ENCODE data around the gene RGS2.

RGS2 gene

GRCh38 chr1:192793983-192794767 is 14.7 kb upstream of the RGS2 start:
- Histone ChIP-seq H3K23ac (ENCODE audit: low read length) (no peak overlapping the region), H2BK120ac (ENCODE audit: insufficient read depth, low read length, poor library complexity) (no peak overlapping the region), H3K9me3 (ENCODE audit: insufficient read depth, low read depth, low read length) (no peaks in the 10 kb centered on the region), H2AFZ (ENCODE audit: insufficient read depth, low read length, poor library complexity) (no peak overlapping the region), H4K12ac (ENCODE audit: low read depth, low read length) (no peak overlapping the region), H3K4me2 (ENCODE audit: low read length) (no peak overlapping the region), H4K8ac (ENCODE audit: low read depth, low read length) (no peak overlapping the region), H3K27me3 (ENCODE audit: insufficient read depth, low read length) (no peaks in the 10 kb centered on the region), H3K18ac (ENCODE audit: low read length) (no peak overlapping the region), H3K4me1 (ENCODE audit: control insufficient read depth in 1 of 2, insufficient read depth in 2 of 2, low read length in 2 of 2) (no peaks in the 10 kb centered on the region), H3K4ac (ENCODE audit: low read depth, low read length) (no peak overlapping the region), H2AK5ac (ENCODE audit: low read length) (no peak overlapping the region), H3K9ac (ENCODE audit: low read length) (no peak overlapping the region), H3K36me3 (ENCODE audit: control insufficient read depth in 1 of 2, insufficient read depth in 2 of 2, low read length in 2 of 2) (no peaks in the 10 kb centered on the region), H3K79me2 (ENCODE audit: control insufficient read depth, insufficient read depth, low read length, poor library complexity) (no peaks in the 10 kb centered on the region), H3K14ac (ENCODE audit: low read length) (no peak overlapping the region), H4K91ac (ENCODE audit: low read depth, low read length) (no peak overlapping the region), H3K79me1 (ENCODE audit: low read length) (no peaks in the 10 kb centered on the region), H3K4me3 (ENCODE audit: low read depth, low read length) (no peak overlapping the region), H3K27ac (ENCODE audit: low read depth, low read length) (no peak overlapping the region), H2BK12ac (ENCODE audit: low read length) (no peak overlapping the region), H2BK5ac (ENCODE audit: low read depth, low read length, poor library complexity) (no peak overlapping the region)
- WGBS (ENCODE audit: extremely low coverage, insufficient coverage, insufficient read length), result no CpG with 5 or more reads among the region's 2 CpGs
- no peak for DNase-seq

- H3K79me1 ChIP-seq (ENCODE audit: low read length), result no peaks in the 10 kb centered on the region
- no peaks in the 10 kb centered on the region for H3K79me2 ChIP-seq (ENCODE audit: control insufficient read depth, insufficient read depth, low read length, poor library complexity)
- no peak overlapping the region for H3K23ac ChIP-seq (ENCODE audit: low read length)
- H3K27me3 ChIP-seq (ENCODE audit: insufficient read depth, low read length), result no peaks in the 10 kb centered on the region
- H3K4me2 ChIP-seq (ENCODE audit: low read length), result no peak overlapping the region
- no peak for DNase-seq
- no peak overlapping the region for H4K12ac ChIP-seq (ENCODE audit: low read depth, low read length)
- H3K4ac ChIP-seq (ENCODE audit: low read depth, low read length), result no peak overlapping the region
- H3K14ac ChIP-seq (ENCODE audit: low read length), result no peak overlapping the region
- no peak overlapping the region for H4K91ac ChIP-seq (ENCODE audit: low read depth, low read length)
- H3K9ac ChIP-seq (ENCODE audit: low read length), result no peak overlapping the region
- no peak overlapping the region for H2BK5ac ChIP-seq (ENCODE audit: low read depth, low read length, poor library complexity)
- H3K4me3 ChIP-seq (ENCODE audit: low read depth, low read length), result no peak overlapping the region
- no peak overlapping the region for H2BK12ac ChIP-seq (ENCODE audit: low read length)
- no peak overlapping the region for H2BK120ac ChIP-seq (ENCODE audit: insufficient read depth, low read length, poor library complexity)
- H3K27ac ChIP-seq (ENCODE audit: low read depth, low read length), result no peak overlapping the region
- H2AK5ac ChIP-seq (ENCODE audit: low read length), result no peak overlapping the region
- H3K18ac ChIP-seq (ENCODE audit: low read length), result no peak overlapping the region
- no peak overlapping the region for H2AFZ ChIP-seq (ENCODE audit: insufficient read depth, low read length, poor library complexity)
- H4K8ac ChIP-seq (ENCODE audit: low read depth, low read length), result no peak overlapping the region
- H3K4me1 ChIP-seq (ENCODE audit: control insufficient read depth in 1 of 2, insufficient read depth in 2 of 2, low read length in 2 of 2), result no peaks in the 10 kb centered on the region
- no peaks in the 10 kb centered on the region for H3K9me3 ChIP-seq (ENCODE audit: insufficient read depth, low read depth, low read length)
- no peaks in the 10 kb centered on the region for H3K36me3 ChIP-seq (ENCODE audit: control insufficient read depth in 1 of 2, insufficient read depth in 2 of 2, low read length in 2 of 2)
Observed at GRCh38 chr1:192794768-192795035, 14.1 kb upstream of the RGS2 start.

- H3K36me3 ChIP-seq (ENCODE audit: control insufficient read depth in 1 of 2, insufficient read depth in 2 of 2, low read length in 2 of 2), result no peaks in the 10 kb centered on the region
- H3K4ac ChIP-seq (ENCODE audit: low read depth, low read length), result no peak overlapping the region
- no peak overlapping the region for H3K27ac ChIP-seq (ENCODE audit: low read depth, low read length)
- no peak overlapping the region for H3K23ac ChIP-seq (ENCODE audit: low read length)
- H3K4me2 ChIP-seq (ENCODE audit: low read length), result no peak overlapping the region
- H3K4me1 ChIP-seq (ENCODE audit: control insufficient read depth in 1 of 2, insufficient read depth in 2 of 2, low read length in 2 of 2), result no peaks in the 10 kb centered on the region
- no peak overlapping the region for H2AK5ac ChIP-seq (ENCODE audit: low read length)
- H3K79me1 ChIP-seq (ENCODE audit: low read length), result no peaks in the 10 kb centered on the region
- no peak overlapping the region for H2AFZ ChIP-seq (ENCODE audit: insufficient read depth, low read length, poor library complexity)
- H3K27me3 ChIP-seq (ENCODE audit: insufficient read depth, low read length), result no peaks in the 10 kb centered on the region
- no peaks in the 10 kb centered on the region for H3K79me2 ChIP-seq (ENCODE audit: control insufficient read depth, insufficient read depth, low read length, poor library complexity)
- H4K91ac ChIP-seq (ENCODE audit: low read depth, low read length), result no peak overlapping the region
- H2BK12ac ChIP-seq (ENCODE audit: low read length), result no peak overlapping the region
- H3K14ac ChIP-seq (ENCODE audit: low read length), result no peak overlapping the region
- no peak overlapping the region for H2BK120ac ChIP-seq (ENCODE audit: insufficient read depth, low read length, poor library complexity)
- no peak overlapping the region for H4K12ac ChIP-seq (ENCODE audit: low read depth, low read length)
- H2BK5ac ChIP-seq (ENCODE audit: low read depth, low read length, poor library complexity), result no peak overlapping the region
- H3K18ac ChIP-seq (ENCODE audit: low read length), result no peak overlapping the region
- no peak overlapping the region for H3K9ac ChIP-seq (ENCODE audit: low read length)
- H3K9me3 ChIP-seq (ENCODE audit: insufficient read depth, low read depth, low read length), result no peaks in the 10 kb centered on the region
- H3K4me3 ChIP-seq (ENCODE audit: low read depth, low read length), result no peak overlapping the region
- H4K8ac ChIP-seq (ENCODE audit: low read depth, low read length), result no peak overlapping the region
- no CpG with 5 or more reads among the region's 1 CpG for WGBS (ENCODE audit: extremely low coverage, insufficient coverage, insufficient read length)
- DNase-seq, result no peak
Observed at GRCh38 chr1:192795916-192796618, 12.8 kb upstream of the RGS2 start.

- H3K18ac ChIP-seq (ENCODE audit: low read length), result no peak overlapping the region
- no peak overlapping the region for H3K14ac ChIP-seq (ENCODE audit: low read length)
- no peak overlapping the region for H3K23ac ChIP-seq (ENCODE audit: low read length)
- H2BK5ac ChIP-seq (ENCODE audit: low read depth, low read length, poor library complexity), result no peak overlapping the region
- H3K4me1 ChIP-seq (ENCODE audit: control insufficient read depth in 1 of 2, insufficient read depth in 2 of 2, low read length in 2 of 2), result no peaks in the 10 kb centered on the region
- no peaks in the 10 kb centered on the region for H3K79me1 ChIP-seq (ENCODE audit: low read length)
- H2AK5ac ChIP-seq (ENCODE audit: low read length), result no peak overlapping the region
- H3K4me2 ChIP-seq (ENCODE audit: low read length), result no peak overlapping the region
- H4K8ac ChIP-seq (ENCODE audit: low read depth, low read length), result no peak overlapping the region
- H3K36me3 ChIP-seq (ENCODE audit: control insufficient read depth in 1 of 2, insufficient read depth in 2 of 2, low read length in 2 of 2), result no peaks in the 10 kb centered on the region
- WGBS (ENCODE audit: extremely low coverage, insufficient coverage, insufficient read length), result no CpG with 5 or more reads among the region's 1 CpG
- no peak overlapping the region for H4K12ac ChIP-seq (ENCODE audit: low read depth, low read length)
- no peak for DNase-seq
- H2AFZ ChIP-seq (ENCODE audit: insufficient read depth, low read length, poor library complexity), result no peak overlapping the region
- no peak overlapping the region for H2BK12ac ChIP-seq (ENCODE audit: low read length)
- H3K4ac ChIP-seq (ENCODE audit: low read depth, low read length), result no peak overlapping the region
- no peak overlapping the region for H3K27ac ChIP-seq (ENCODE audit: low read depth, low read length)
- no peak overlapping the region for H2BK120ac ChIP-seq (ENCODE audit: insufficient read depth, low read length, poor library complexity)
- no peak overlapping the region for H3K9ac ChIP-seq (ENCODE audit: low read length)
- no peak overlapping the region for H3K4me3 ChIP-seq (ENCODE audit: low read depth, low read length)
- no peaks in the 10 kb centered on the region for H3K79me2 ChIP-seq (ENCODE audit: control insufficient read depth, insufficient read depth, low read length, poor library complexity)
- no peaks in the 10 kb centered on the region for H3K27me3 ChIP-seq (ENCODE audit: insufficient read depth, low read length)
- no peak overlapping the region for H4K91ac ChIP-seq (ENCODE audit: low read depth, low read length)
- H3K9me3 ChIP-seq (ENCODE audit: insufficient read depth, low read depth, low read length), result no peaks in the 10 kb centered on the region
Observed at GRCh38 chr1:192797143-192797542, 11.7 kb upstream of the RGS2 start.
